IMR-90 (cell line): ENCODE measurements around the gene CCNL2. TPM values are rescaled to one million over a fixed set of nuclear protein-coding genes. Genes with fewer than 3 reads are reported as not detected.
A peak's percentile ranks its signal among the peaks of the same experiment; 100 is the strongest.

Experiments
- ATAC-seq: fragments of 200-7000 bp; cut with Tn5 transposase; 2 replicates; pipeline ENCODE4 v1.9.1; 2020; ENCODE audit warnings: low read depth, mild to moderate bottlenecking, moderate library complexity
- BruUV-seq: library from RNA; stranded (reverse); fragments of 400-500 nt; replicated peaks from 2 replicates; lab custom pipeline; 2021; lab: Mats Ljungman, UMichigan
- CTCF ChIA-PET: fragments of 300-600 bp; formaldehyde crosslinking; extraction: SDS; loops from one replicate; lab custom pipeline; 2021; ENCODE audit warnings: antibody characterized with exemption; lab: Yijun Ruan, JAX
- POLR2A ChIA-PET: fragments of 300-600 bp; sonication (Branson Sonifier 250); formaldehyde crosslinking; loops from one replicate; lab custom pipeline; 2022; ENCODE audit warnings: antibody characterized with exemption; ENCODE audit not compliant: unreplicated experiment; lab: Charles Lee
- DNase-seq: peaks from one replicate; pipeline ENCODE4 v3.0.0; 2013
- H2AFZ ChIP-seq: replicated peaks from 2 replicates; pipeline ENCODE3; 2013; ENCODE audit warnings: low read length, mild to moderate bottlenecking; ENCODE audit not compliant: poor library complexity
- H2AK5ac ChIP-seq: 2 replicates; pipeline ENCODE4 v1.6.1; 2013; ENCODE audit warnings: low read depth, low read length, inconsistent platforms
- H2AK9ac ChIP-seq: replicated peaks from 2 replicates; pipeline ENCODE3; 2013; ENCODE audit warnings: mild to moderate bottlenecking, low read depth, low read length, moderate library complexity; ENCODE audit not compliant: poor library complexity
- H2BK120ac ChIP-seq: 2 replicates; pipeline ENCODE4 v1.6.1; 2013; ENCODE audit warnings: low read depth, low read length, inconsistent platforms
- H2BK15ac ChIP-seq: 3 replicates; pipeline ENCODE4 v1.6.1; 2013; ENCODE audit warnings: low read depth, low read length, inconsistent platforms
- H2BK20ac ChIP-seq: 2 replicates; pipeline ENCODE4 v1.6.1; 2013; ENCODE audit warnings: low read depth, mild to moderate bottlenecking, inconsistent platforms, low read length, moderate library complexity
- H2BK5ac ChIP-seq: 2 replicates; pipeline ENCODE4 v1.6.1; 2013; ENCODE audit warnings: mild to moderate bottlenecking, low read depth, low read length, inconsistent platforms; ENCODE audit not compliant: poor library complexity, severe bottlenecking
- H3K14ac ChIP-seq: replicated peaks from 2 replicates; pipeline ENCODE4 v1.6.1; 2013; ENCODE audit warnings: low read depth, low read length, inconsistent platforms
- H3K18ac ChIP-seq: 2 replicates; pipeline ENCODE4 v1.6.1; 2013; ENCODE audit warnings: low read depth, low read length, control low read depth
- H3K23ac ChIP-seq: 2 replicates; pipeline ENCODE4 v1.6.1; 2013; ENCODE audit warnings: low read depth, low read length, inconsistent platforms
- H3K27ac ChIP-seq: 2 replicates; pipeline ENCODE4 v1.5.1; 2013; ENCODE audit warnings: mild to moderate bottlenecking, control low read depth, low read length; ENCODE audit not compliant: insufficient read depth
- H3K27me3 ChIP-seq: 2 replicates; pipeline ENCODE4 v1.6.1; 2013; ENCODE audit warnings: low read length; ENCODE audit not compliant: control insufficient read depth, insufficient read depth
- H3K36me3 ChIP-seq: 2 replicates; pipeline ENCODE4 v1.6.1; 2013; ENCODE audit warnings: low read length, mixed read lengths; ENCODE audit not compliant: control insufficient read depth, insufficient read depth
- H3K4ac ChIP-seq: 2 replicates; pipeline ENCODE4 v1.6.1; 2013; ENCODE audit warnings: low read depth, low read length, inconsistent platforms
- H3K4me1 ChIP-seq: 2 replicates; pipeline ENCODE4 v1.6.1; 2013; ENCODE audit warnings: low read length, mixed read lengths; ENCODE audit not compliant: control insufficient read depth, insufficient read depth
- H3K4me2 ChIP-seq: 2 replicates; pipeline ENCODE4 v1.6.1; 2013; ENCODE audit warnings: low read depth, mild to moderate bottlenecking, control low read depth, low read length, moderate library complexity
- H3K4me3 ChIP-seq: 2 replicates; pipeline ENCODE4 v1.5.1; 2013; ENCODE audit warnings: low read depth, mild to moderate bottlenecking, control low read depth, low read length, moderate library complexity; ENCODE audit not compliant: insufficient read depth
- H3K56ac ChIP-seq: 2 replicates; pipeline ENCODE4 v1.6.1; 2013; ENCODE audit warnings: low read length, inconsistent platforms; ENCODE audit not compliant: insufficient read depth; ENCODE audit errors: extremely low read depth
- H3K79me1 ChIP-seq, 2 experiments: 2 replicates each; pipeline ENCODE4 v1.6.1; 2013; ENCODE audit warnings: low read length in 2 of 2, inconsistent platforms in 1 of 2, low read depth in 1 of 2
- H3K9ac ChIP-seq: 2 replicates; pipeline ENCODE4 v1.6.1; 2013; ENCODE audit warnings: low read depth, low read length, control low read depth
- H3K9me1 ChIP-seq: 2 replicates; pipeline ENCODE4 v1.6.1; 2013; ENCODE audit warnings: low read length, inconsistent platforms; ENCODE audit not compliant: insufficient read depth
- H3K9me3 ChIP-seq: 2 replicates; pipeline ENCODE4 v1.6.1; 2013; ENCODE audit warnings: low read length; ENCODE audit not compliant: control insufficient read depth, insufficient read depth
- H4K20me1 ChIP-seq: 2 replicates; pipeline ENCODE4 v1.6.1; 2013; ENCODE audit warnings: low read length, inconsistent platforms; ENCODE audit not compliant: insufficient read depth
- H4K5ac ChIP-seq: 2 replicates; pipeline ENCODE4 v1.6.1; 2013; ENCODE audit warnings: mild to moderate bottlenecking, low read depth, low read length, control low read depth
- H4K8ac ChIP-seq, 2 experiments: 2 replicates each; pipeline ENCODE4 v1.6.1; 2013; ENCODE audit warnings: low read depth in 2 of 2, low read length in 2 of 2, control low read depth in 1 of 2, inconsistent platforms in 1 of 2
- H4K91ac ChIP-seq: 2 replicates; pipeline ENCODE4 v1.6.1; 2013; ENCODE audit warnings: low read depth, low read length, inconsistent platforms; ENCODE audit not compliant: insufficient read depth
- BHLHE40 ChIP-seq: fragments of 150-350 bp; IDR thresholded peaks from 2 replicates; pipeline ENCODE4 v1.6.1; 2016; ENCODE audit warnings: mild to moderate bottlenecking, low read depth, low read length
- CEBPB ChIP-seq: IDR thresholded peaks from 2 replicates; pipeline ENCODE4 v1.6.1; 2012; ENCODE audit warnings: low read depth, low read length, improper control_type of control experiment
- CTCF ChIP-seq: conservative IDR thresholded peaks from 2 replicates; pipeline ENCODE4 v1.5.1; 2012; ENCODE audit warnings: mild to moderate bottlenecking, low read depth, low read length, improper control_type of control experiment
- ELK1 ChIP-seq: fragments of 150-350 bp; IDR thresholded peaks from 2 replicates; pipeline ENCODE4 v1.6.1; 2016; ENCODE audit warnings: low read depth, mild to moderate bottlenecking, low read length, moderate library complexity, borderline replicate concordance
- FOS ChIP-seq: fragments of 150-350 bp; IDR thresholded peaks from 2 replicates; pipeline ENCODE4 v1.6.1; 2016; ENCODE audit warnings: low read depth, low read length
- MAZ ChIP-seq: IDR thresholded peaks from 2 replicates; pipeline ENCODE4 v1.6.1; 2012; ENCODE audit warnings: low read depth, mild to moderate bottlenecking, low read length, improper control_type of control experiment, moderate library complexity, borderline replicate concordance
- MXI1 ChIP-seq: IDR thresholded peaks from 2 replicates; pipeline ENCODE4 v1.6.1; 2012; ENCODE audit warnings: low read depth, mild to moderate bottlenecking, low read length, moderate library complexity, borderline replicate concordance
- RCOR1 ChIP-seq: IDR thresholded peaks from 2 replicates; pipeline ENCODE4 v1.6.1; 2012; ENCODE audit warnings: mild to moderate bottlenecking, low read length, improper control_type of control experiment; ENCODE audit not compliant: insufficient replicate concordance
- RFX5 ChIP-seq: IDR thresholded peaks from 2 replicates; pipeline ENCODE4 v1.8.0; 2012; ENCODE audit warnings: low read depth, mild to moderate bottlenecking, low read length, moderate library complexity
- USF2 ChIP-seq: fragments of 150-350 bp; IDR thresholded peaks from 2 replicates; pipeline ENCODE4 v1.6.1; 2017; ENCODE audit warnings: mild to moderate bottlenecking, antibody characterized with exemption, low read length, low read depth
- WGBS, 2 experiments: methylation state at CpG; one replicate each; pipeline versions ENCODE4 v1.1.5 to v1.1.7; 2013; ENCODE audit warnings: missing lambda C conversion rate in 2 of 2; ENCODE audit not compliant: insufficient read length in 1 of 2; ENCODE audit errors: extremely low coverage in 2 of 2; 5-methylcytosine and 5-hydroxymethylcytosine counted together
- dilution Hi-C: fragments of 300-500 bp; cut with HindIII; formaldehyde crosslinking; loops from one replicate; pipeline ENCODE4 v1.14.3; 2018; ENCODE audit warnings: low sequenced_read_pairs; ENCODE audit not compliant: unreplicated experiment
- in situ Hi-C: fragments of 300-500 bp; cut with MboI; formaldehyde crosslinking; loops from 3 replicates; pipeline ENCODE4 v1.14.3; 2019; ENCODE audit warnings: low sequenced_read_pairs, inconsistent platforms, mixed read lengths
- intact Hi-C: fragments of 100-400 bp; cut with micrococcal nuclease; formaldehyde crosslinking; loops from 2 replicates; pipeline ENCODE4 v1.10.0; 2022
- polyA plus RNA-seq, 3 experiments: library from polyadenylated mRNA; depleted of rRNA; stranded (reverse); fragments of >200 nt; gene quantifications; 2 replicates each; pipeline ENCODE4 v1.2.3, GENCODE V29; 2012; ENCODE audit warnings: low replicate concordance in 1 of 3
- total RNA-seq: library from RNA; depleted of rRNA; stranded (reverse); fragments of >200 nt; gene quantifications from 2 replicates; pipeline ENCODE4 v1.2.3, GENCODE V29; 2012

CCNL2 gene
- total and polyA plus RNA-seq, 2 of the 4 experiments (the other 2 are of a cell fraction): 53.9 to 239 TPM

- Histone ChIP-seq H4K20me1 (peaks cover 12% of the 10 kb centered on the region), H4K91ac (peak overlapping the region; percentile 99), H2BK20ac (peak overlapping the region; percentile 99), H4K8ac (peak overlapping the region; percentile 84 to 99), H3K4me2 (peak overlapping the region; percentile 71), H3K56ac (peak overlapping the region; percentile 67; the same call in 1 of the 2 replicates), H2BK120ac (peak overlapping the region; percentile 99), H3K4me1 (peaks cover 31% of the 10 kb centered on the region), H2BK15ac (peak overlapping the region; percentile 99), H3K14ac (peak overlapping the region; percentile 98), H3K9me3 (no peaks in the 10 kb centered on the region), H3K9me1 (peaks cover 13% of the 10 kb centered on the region), H2BK5ac (peak overlapping the region; percentile 98), H3K23ac (peak overlapping the region; percentile 98), H2AK5ac (peak overlapping the region; percentile 100), H3K4me3 (no peak overlapping the region), H3K36me3 (peaks cover 4% of the 10 kb centered on the region; the same call in 1 of the 2 replicates), H4K5ac (peak overlapping the region; percentile 88), H3K79me1 (peaks cover 4 to 17% of the 10 kb centered on the region in 2 experiments; a peak in 3 of 4 replicates), H3K9ac (peak overlapping the region; percentile 41), H3K27me3 (no peaks in the 10 kb centered on the region), H3K27ac (peak overlapping the region; percentile 96), H3K18ac (peak overlapping the region; percentile 92), H2AK9ac (peak overlapping the region; percentile 94), H3K4ac (peak overlapping the region; percentile 100), H2AFZ (peak overlapping the region; percentile 45)
- intact Hi-C loops (no loop called here), in situ Hi-C loops (no loop called here), dilution Hi-C loops (no loop called here)
- TF ChIP-seq FOS: peak; percentile 81
- TF ChIP-seq CEBPB: peak; percentile 51; the same call in 1 of the 2 replicates
- no peak for TF ChIP-seq RFX5
- TF ChIP-seq ELK1: no peak
- peak; percentile 85 for TF ChIP-seq RCOR1
- TF ChIP-seq USF2: peak; percentile 70
- peak; percentile 92 for TF ChIP-seq MAZ
- TF ChIP-seq CTCF: no peak
- no peak for TF ChIP-seq MXI1
- peak; percentile 50 for TF ChIP-seq BHLHE40
- DNase-seq: peak; percentile 93
- no TSS peak for BruUV-seq
- POLR2A ChIA-PET: no interaction called here
- CTCF ChIA-PET: no interaction called here
- 36% methylated on average over 10 of the region's 20 CpGs; no CpG with 5 or more reads in 1 of the 2 experiments for WGBS, 2 experiments
- peak; percentile 61 for ATAC-seq
Observed at GRCh38 chr1:1360506-1361169, 38.5 kb downstream of the CCNL2 start.
